Gastroesophageal sphincter (tissue), 4 donors: Measurements from ENCODE around the gene RIMBP2. TPM values are rescaled to one million over a fixed set of nuclear protein-coding genes. Genes with fewer than 3 reads are reported as not detected.

Experiments
- ATAC-seq: fragments of 150-250 bp; one replicate; pipeline ENCODE4 v1.9.1; 2016; ENCODE audit warnings: mild to moderate bottlenecking, moderate library complexity
- H3K27ac ChIP-seq, 4 donors: fragments of 200-600 bp; sonication (generic) in 3 of 4; 1 replicate in 3 of 4; 2 replicates in 1 of 4; pipeline ENCODE4 v1.5.1; 2016 to 2019
- H3K27me3 ChIP-seq: fragments of 200-600 bp; sonication (generic); one replicate; pipeline ENCODE4 v1.5.1; 2019
- H3K36me3 ChIP-seq, 2 donors: fragments of 200-600 bp; sonication (generic); one replicate each; pipeline ENCODE4 v1.5.1; 2019; ENCODE audit warnings: control low read depth in 1 of 2
- H3K4me1 ChIP-seq, 3 donors: fragments of 200-600 bp; sonication (generic); 1 replicate in 2 of 3; 2 replicates in 1 of 3; pipeline ENCODE4 v1.5.1; 2016 to 2019; ENCODE audit warnings: control low read depth in 2 of 3
- H3K4me3 ChIP-seq, 2 donors: fragments of 200-600 bp; sonication (generic); one replicate each; pipeline ENCODE4 v1.5.1; 2019; ENCODE audit warnings: mild to moderate bottlenecking in 1 of 2, moderate library complexity in 1 of 2
- H3K9me3 ChIP-seq, 3 donors: fragments of 200-600 bp; sonication (generic); one replicate each; pipeline ENCODE4 v1.5.1; 2017 to 2019; ENCODE audit warnings: control low read depth in 2 of 3
- CTCF ChIP-seq, 4 experiments: fragments of 200-600 bp in 2 of 4; fragments of 450-650 bp in 2 of 4; sonication (generic) in 1 of 4; IDR thresholded peaks; one replicate each; pipeline ENCODE4 v1.5.1; 2017 to 2019; ENCODE audit warnings: antibody characterized with exemption in 4 of 4, mild to moderate bottlenecking in 2 of 4, moderate library complexity in 2 of 4
- EP300 ChIP-seq: sonication (generic); formaldehyde crosslinking; IDR thresholded peaks from one replicate; pipeline ENCODE4 v1.6.1; 2017; ENCODE audit warnings: antibody characterized with exemption, mild to moderate bottlenecking
- POLR2A ChIP-seq, 2 donors: fragments of 450-650 bp; IDR thresholded peaks; one replicate each; pipeline ENCODE4 v1.6.1; 2017; ENCODE audit warnings: antibody characterized with exemption in 2 of 2, mild to moderate bottlenecking in 2 of 2, moderate library complexity in 1 of 2
- POLR2AphosphoS5 ChIP-seq: sonication (generic); formaldehyde crosslinking; IDR thresholded peaks from one replicate; pipeline ENCODE4 v1.6.1; 2017; ENCODE audit warnings: antibody characterized with exemption
- WGBS, 2 donors: methylation state at CpG; one replicate each; pipeline ENCODE4 v1.1.5; 2018; ENCODE audit warnings: low coverage in 1 of 2; 5-methylcytosine and 5-hydroxymethylcytosine counted together
- total RNA-seq, 4 donors: library from RNA; depleted of rRNA; stranded (reverse); fragments of >200 nt; gene quantifications; one replicate each; pipeline ENCODE4 v1.1.0, GENCODE V29; 2016

The RIMBP2 gene
- total RNA-seq, 4 donors from 2014 or later, result 0.42 to 1.1 (median 0.60) TPM

- Histone ChIP-seq H3K36me3 (no peaks in the 10 kb centered on the region), H3K4me3 (no peak overlapping the region), H3K9me3 (no peaks in the 10 kb centered on the region), H3K27ac (no peak overlapping the region), H3K27me3 (peaks cover 10% of the 10 kb centered on the region), H3K4me1 (no peaks in the 10 kb centered on the region)
- ATAC-seq, result no peak
- no peak for TF ChIP-seq POLR2A (IDR thresholded peaks at IDR 0.05)
- TF ChIP-seq CTCF (IDR thresholded peaks at IDR 0.05), result no peak
- no peak for TF ChIP-seq POLR2AphosphoS5
- TF ChIP-seq EP300, result no peak
- no CpG with 5 or more reads among the region's 11 CpGs for WGBS, 2 donors
These were observed 256.2 kb downstream of the RIMBP2 start for GRCh38 chr12:130459916-130460315.

- WGBS, 2 donors, result 80% methylated on average over 4 of the region's 12 CpGs; no CpG with 5 or more reads in 1 of the 2 donors
- Histone ChIP-seq H3K9me3 (no peaks in the 10 kb centered on the region), H3K4me1 (no peaks in the 10 kb centered on the region), H3K36me3 (no peaks in the 10 kb centered on the region), H3K27me3 (peaks cover 6% of the 10 kb centered on the region), H3K4me3 (no peak overlapping the region), H3K27ac (no peak overlapping the region)
- ATAC-seq, result no peak
- no peak for TF ChIP-seq EP300
- no peak for TF ChIP-seq POLR2A (IDR thresholded peaks at IDR 0.05)
- no peak for TF ChIP-seq POLR2AphosphoS5
- TF ChIP-seq CTCF (IDR thresholded peaks at IDR 0.05), result no peak
These were observed 257.8 kb downstream of the RIMBP2 start for GRCh38 chr12:130458341-130458740.

GRCh38 chr12:130457215-130457614 is 258.9 kb downstream of the RIMBP2 start:
- no peaks in the 10 kb centered on the region for H3K36me3 ChIP-seq
- no CpG with 5 or more reads among the region's 9 CpGs for WGBS, 2 donors
- H3K4me1 ChIP-seq, result no peaks in the 10 kb centered on the region
- peaks cover 6% of the 10 kb centered on the region for H3K27me3 ChIP-seq
- H3K27ac ChIP-seq, result no peak overlapping the region
- ATAC-seq, result no peak
- no peaks in the 10 kb centered on the region for H3K9me3 ChIP-seq
- TF ChIP-seq CTCF (IDR thresholded peaks at IDR 0.05), result no peak
- H3K4me3 ChIP-seq, result no peak overlapping the region

GRCh38 chr12:130456375-130457199 is 259.5 kb downstream of the RIMBP2 start:
- no peaks in the 10 kb centered on the region for H3K36me3 ChIP-seq
- peaks cover 6% of the 10 kb centered on the region for H3K27me3 ChIP-seq
- no peak overlapping the region for H3K4me3 ChIP-seq
- TF ChIP-seq POLR2A (IDR thresholded peaks at IDR 0.05), result no peak
- no peak for TF ChIP-seq POLR2AphosphoS5
- no peak for TF ChIP-seq EP300
- TF ChIP-seq CTCF (IDR thresholded peaks at IDR 0.05), result no peak
- ATAC-seq, result no peak
- 40% methylated on average over 3 of the region's 28 CpGs; no CpG with 5 or more reads in 1 of the 2 donors for WGBS, 2 donors
- H3K27ac ChIP-seq, result no peak overlapping the region
- no peaks in the 10 kb centered on the region for H3K4me1 ChIP-seq
- H3K9me3 ChIP-seq, result no peaks in the 10 kb centered on the region

GRCh38 chr12:130455161-130455560 is 260.9 kb downstream of the RIMBP2 start:
- TF ChIP-seq POLR2AphosphoS5, result no peak
- TF ChIP-seq POLR2A (IDR thresholded peaks at IDR 0.05), result no peak
- no peak for TF ChIP-seq EP300
- no peak for TF ChIP-seq CTCF (IDR thresholded peaks at IDR 0.05)
- Histone ChIP-seq H3K4me3 (no peak overlapping the region), H3K9me3 (no peaks in the 10 kb centered on the region), H3K27me3 (peaks cover 6% of the 10 kb centered on the region), H3K36me3 (no peaks in the 10 kb centered on the region), H3K4me1 (no peaks in the 10 kb centered on the region), H3K27ac (no peak overlapping the region)
- WGBS, 2 donors, result 75 to 93% methylated on average over 3 to 4 of the region's 19 CpGs
- ATAC-seq, result no peak
